IPS-NIHi7 (cell line): Measurements from ENCODE around the gene COPS6.

ENCODE experiments used
- DNase-seq: peaks from one replicate; pipeline ENCODE4 v3.0.0; 2012; ENCODE audit warnings: mixed read lengths; ENCODE audit errors: extremely low spot score

Gene COPS6

DNA sequence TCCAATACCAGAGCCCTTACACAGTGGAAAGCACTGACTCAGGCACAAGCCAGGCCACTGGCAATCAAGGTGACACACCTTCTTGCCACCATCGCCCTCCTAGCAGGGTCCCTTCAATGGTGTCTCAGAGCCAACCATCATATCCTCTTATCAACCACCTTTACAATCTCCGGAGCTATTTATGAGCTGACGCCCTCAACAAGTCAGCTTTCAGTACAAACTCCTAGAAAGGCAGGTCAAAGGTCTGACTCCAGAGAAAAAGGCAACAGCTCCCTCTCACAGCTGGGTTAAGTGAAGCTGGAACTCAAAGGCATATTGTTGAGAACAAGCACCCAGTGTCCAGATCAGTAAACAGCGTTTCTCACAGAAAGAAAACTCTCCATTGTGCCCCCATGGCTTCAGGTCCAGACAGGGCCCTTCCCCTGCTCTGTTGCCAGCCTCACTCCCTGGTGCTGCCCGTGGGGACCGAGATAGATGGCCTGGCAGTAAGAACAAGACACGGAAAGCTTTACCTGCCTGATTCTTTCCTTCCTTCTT is 9.7 kb upstream of the COPS6 start:
- DNase-seq: no peak

- no peak for DNase-seq
Measured at GRCh38 chr7:100080907-100081534, 7.7 kb upstream of the COPS6 start.

DNA sequence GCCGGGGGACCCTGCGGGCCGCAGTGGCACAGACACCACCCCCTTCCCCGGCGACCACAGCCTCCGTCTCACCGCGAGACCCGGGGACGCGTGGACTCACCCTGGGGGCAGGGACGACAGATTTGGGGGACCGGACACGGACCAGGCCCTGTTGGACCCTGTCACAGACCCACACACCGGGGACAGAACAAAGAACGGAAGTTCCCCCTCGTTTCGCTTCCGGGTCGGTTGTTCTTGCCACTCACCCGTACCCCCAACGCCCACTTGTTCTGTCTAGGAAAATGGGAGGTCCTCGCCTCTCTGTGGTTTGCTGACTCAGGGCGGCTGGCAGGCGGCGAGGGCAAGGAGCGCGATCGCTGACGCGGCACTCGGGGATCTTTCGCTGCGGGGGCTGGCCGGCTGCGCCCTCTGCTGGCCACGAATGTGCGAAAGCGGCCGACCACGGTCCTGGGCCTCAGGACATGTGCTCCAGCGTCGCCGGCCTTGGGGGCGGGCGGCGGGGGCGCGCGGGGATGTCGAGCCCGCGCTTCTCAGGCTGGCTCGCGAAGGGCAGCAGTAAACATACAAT is 7.2 kb upstream of the COPS6 start, which contains the start of gene ZNF3:
Gene ZNF3, minus strand, starts transcription at position 189 of the 568 bp plus-strand sequence. CDS start 4,366 bp downstream, outside the sequence.
- DNase-seq: peak; percentile 96

DNA sequence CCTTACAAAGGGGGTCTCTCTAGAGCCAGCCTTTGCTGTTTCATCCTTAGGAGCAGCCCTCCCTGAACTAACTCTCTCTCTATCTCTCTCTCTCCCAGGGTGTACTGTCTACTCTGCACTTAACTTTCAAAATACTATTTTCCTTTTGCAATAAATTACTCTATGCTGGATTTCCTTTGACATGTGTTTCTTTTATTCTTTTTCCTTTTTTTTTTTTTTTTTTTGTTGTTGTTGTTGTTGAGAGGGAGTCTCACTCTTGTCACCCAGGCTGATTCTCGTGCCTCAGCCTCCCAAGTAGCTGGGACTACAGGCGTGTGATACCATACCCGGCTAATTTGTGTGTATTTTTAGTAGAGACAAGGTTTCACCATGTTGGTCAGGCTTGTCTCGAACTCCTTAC is 5.8 kb upstream of the COPS6 start:
- no peak for DNase-seq

GRCh38 chr7:100085515-100085914 is 3.3 kb upstream of the COPS6 start:
- no peak for DNase-seq

GRCh38 chr7:100087055-100087750 is 1.6 kb upstream of the COPS6 start:
- DNase-seq: no peak

DNA sequence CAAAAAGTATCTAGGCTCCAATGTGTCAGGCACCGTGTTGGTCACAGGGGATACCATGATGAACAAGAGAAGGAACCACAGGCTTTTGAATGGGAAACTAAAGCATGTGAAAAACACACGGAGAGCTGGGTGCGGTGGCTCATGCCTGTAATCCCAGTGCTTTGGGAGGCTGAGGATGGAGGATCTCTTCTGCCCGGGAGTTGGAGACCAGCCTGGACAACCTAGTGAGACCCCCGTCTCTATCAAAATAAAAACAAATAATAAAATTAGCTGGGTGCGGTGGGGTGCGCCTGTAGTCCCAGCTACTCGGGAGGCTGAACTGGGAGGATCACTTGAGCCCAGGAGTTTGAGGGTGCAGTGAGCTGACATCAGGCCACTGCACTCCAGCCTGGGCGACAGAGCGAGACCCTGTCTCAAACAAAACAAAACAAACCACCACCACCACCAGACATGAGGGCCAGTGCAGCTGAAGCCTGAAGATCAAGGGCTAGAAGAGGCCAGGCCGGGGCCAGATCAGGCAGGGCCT is 611 bp upstream of the COPS6 start:
- no peak for DNase-seq

DNA sequence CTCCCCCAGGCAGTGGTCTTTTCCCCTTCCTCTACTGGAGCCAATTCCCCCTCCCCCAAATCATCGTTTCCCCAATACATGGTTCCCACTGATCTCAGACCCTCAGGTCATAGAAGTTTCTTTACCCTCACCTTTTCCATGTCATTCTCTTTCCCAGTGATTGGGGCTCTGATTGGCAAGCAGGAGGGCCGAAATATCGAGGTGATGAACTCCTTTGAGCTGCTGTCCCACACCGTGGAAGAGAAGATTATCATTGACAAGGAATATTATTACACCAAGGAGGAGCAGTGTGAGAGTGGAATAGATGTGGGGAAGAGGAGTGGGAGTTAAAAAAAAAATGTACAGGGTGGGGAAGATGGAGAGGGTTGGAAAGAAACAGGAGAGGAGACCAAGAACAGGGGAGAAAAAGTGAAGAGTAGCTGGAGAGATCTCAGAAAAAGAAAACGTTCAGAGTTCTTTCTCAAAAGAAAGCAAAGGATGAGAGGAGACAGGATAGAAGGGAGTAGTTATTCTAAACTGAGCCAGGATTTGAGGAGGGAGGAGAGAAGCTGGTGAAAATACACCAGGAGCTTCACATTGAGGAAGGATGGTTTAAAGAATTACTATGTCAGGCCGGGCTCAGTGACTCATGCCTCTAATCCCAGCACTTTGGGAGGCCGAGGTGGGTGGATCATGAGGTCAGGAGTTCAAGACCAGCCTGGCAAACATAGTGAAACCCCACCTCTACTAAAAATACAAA is 858 bp downstream of the COPS6 start:
- DNase-seq: no peak

- DNase-seq: no peak
Measured at GRCh38 chr7:100090527-100091410, 2.0 kb downstream of the COPS6 start.

DNA sequence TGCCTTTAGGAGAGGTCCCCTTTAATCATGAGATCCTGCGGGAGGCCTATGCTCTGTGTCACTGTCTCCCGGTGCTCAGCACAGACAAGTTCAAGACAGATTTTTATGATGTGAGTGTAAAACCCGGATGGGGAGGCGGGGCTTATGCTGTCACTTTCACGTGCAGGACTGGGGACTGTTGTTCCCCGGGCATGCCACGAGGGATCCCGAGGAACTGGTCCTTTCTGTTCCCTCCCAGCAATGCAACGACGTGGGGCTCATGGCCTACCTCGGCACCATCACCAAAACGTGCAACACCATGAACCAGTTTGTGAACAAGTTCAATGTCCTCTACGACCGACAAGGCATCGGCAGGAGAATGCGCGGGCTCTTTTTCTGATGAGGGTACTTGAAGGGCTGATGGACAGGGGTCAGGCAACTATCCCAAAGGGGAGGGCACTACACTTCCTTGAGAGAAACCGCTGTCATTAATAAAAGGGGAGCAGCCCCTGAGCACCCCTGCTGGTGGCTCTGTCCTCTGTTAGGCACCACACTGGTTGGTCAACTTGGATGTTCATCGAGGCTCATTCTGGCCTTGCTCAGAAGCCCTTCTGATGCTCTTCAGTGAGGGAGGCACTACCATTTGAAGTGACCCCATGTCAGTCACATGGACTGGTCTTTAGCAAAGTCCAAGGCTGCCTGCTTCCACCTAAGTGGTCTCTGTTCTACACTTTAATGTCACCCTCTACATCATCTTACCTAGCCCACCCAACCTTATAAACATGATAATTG is 2.8 kb downstream of the COPS6 start:
- DNase-seq: no peak

DNA sequence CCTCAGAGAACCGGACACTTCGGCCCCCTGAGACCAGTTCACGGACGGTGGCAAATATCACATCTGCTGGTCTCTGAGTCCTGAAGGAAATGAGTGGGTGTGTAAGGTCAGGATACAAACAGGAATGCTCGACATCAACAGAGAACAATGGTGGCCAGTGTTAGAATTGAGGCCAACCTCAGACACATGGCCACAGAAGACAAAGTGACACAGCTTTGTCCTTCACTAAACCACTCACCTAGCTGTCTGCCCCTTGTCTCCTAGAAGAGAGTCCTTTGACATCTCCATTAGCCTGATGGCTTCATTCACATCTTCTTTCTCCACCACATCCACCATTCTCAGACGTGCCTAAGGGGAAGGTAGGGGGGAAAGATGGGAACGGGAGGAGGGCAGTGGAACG is 4.3 kb downstream of the COPS6 start:
- DNase-seq: no peak

GRCh38 chr7:100093498-100093897 is 4.7 kb downstream of the COPS6 start:
- DNase-seq: no peak

- no peak for DNase-seq
Measured at GRCh38 chr7:100093925-100094486, 5.2 kb downstream of the COPS6 start.

DNA sequence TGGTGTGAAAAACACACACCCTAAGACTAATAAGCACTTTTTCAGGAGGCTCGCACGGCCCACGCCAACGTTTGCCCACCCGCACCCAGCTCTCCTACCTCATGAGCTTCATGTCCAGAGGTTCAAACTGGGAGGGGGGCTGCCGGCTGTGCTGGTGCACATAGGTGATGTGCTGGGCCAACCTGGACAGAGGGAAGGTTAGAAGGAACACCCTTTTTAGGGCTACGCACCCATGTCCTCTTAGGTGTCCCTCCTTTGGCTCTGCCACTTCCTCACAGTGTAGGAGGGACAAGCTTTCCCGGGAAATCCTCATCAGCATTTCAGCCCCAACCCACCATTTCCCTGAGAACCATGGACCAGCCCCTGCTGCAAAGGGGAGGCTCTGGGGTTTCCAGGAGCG is 6.5 kb downstream of the COPS6 start:
- DNase-seq: no peak

DNA sequence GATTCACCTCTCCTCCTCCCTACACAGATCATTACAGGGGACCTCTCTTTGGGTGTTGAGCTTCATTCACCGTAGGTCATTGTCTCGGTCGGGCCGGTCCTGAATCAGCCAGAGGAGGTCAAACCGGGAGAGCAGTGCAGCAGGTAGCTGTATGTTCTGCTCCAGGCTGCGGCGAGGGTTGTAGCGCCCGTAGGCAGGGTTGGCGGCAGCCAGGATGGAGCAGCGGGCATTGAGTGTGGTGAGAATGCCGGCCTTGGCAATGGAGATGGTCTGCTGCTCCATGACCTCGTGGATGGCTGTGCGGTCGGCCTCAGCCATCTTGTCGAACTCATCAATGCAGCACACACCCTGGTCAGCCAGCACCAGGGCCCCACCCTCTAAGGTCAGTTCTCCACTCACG is 6.9 kb downstream of the COPS6 start:
- no peak for DNase-seq

DNA sequence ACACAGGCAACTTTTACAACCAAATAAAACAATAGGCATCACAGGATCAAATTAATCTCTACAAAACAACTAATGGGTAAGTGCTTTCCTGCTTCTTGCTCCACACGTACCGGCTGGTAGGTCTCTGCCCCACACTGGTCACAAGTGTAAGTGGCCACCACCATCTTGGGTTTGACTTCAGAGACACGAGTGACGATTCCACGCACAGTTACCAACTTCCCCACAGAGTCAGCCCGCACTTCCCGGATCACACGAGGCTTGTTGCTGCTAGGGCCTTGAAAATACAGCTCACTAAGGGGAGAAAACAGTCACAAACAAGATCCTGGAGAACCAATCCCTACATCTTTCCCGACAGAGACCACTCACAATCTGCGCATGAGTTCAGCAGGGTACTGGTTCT is 10.1 kb downstream of the COPS6 start:
- DNase-seq: no peak

DNA sequence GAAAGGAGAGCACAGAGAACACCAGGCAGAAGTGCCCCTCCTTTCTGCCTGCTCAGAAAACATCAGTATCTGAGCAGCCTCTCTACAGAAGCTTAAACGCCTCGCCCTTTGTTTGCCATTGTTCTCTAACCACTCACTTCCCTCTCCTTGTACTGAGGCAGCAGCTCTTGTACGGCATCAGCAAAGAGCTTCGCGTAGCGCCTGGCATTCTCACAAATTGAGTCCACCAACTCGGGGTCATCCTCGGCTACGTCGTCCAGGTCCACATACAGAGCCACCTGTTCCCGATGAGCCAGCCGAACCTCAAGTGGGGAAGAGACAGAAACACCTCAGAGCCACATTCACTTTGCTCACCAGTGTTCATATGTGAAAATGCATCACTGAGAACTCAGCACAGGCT is 10.7 kb downstream of the COPS6 start:
- DNase-seq: no peak

- peak; percentile 89 for DNase-seq
Measured at GRCh38 chr7:100100420-100101015, 11.7 kb downstream of the COPS6 start.
